GM18870 (cell line): ENCODE data around the gene ATP8A2.

Experiments used
- ATAC-seq: cut with Tn5 transposase; IDR thresholded peaks from one replicate; pipeline ENCODE4 v1.9.1; 2021; ENCODE audit warnings: moderate library complexity; ENCODE audit not compliant: unreplicated experiment

ATP8A2 gene

GRCh38 chr13:25987987-25988386 is 616.2 kb downstream of the ATP8A2 start:
- ATAC-seq, result no peak

DNA sequence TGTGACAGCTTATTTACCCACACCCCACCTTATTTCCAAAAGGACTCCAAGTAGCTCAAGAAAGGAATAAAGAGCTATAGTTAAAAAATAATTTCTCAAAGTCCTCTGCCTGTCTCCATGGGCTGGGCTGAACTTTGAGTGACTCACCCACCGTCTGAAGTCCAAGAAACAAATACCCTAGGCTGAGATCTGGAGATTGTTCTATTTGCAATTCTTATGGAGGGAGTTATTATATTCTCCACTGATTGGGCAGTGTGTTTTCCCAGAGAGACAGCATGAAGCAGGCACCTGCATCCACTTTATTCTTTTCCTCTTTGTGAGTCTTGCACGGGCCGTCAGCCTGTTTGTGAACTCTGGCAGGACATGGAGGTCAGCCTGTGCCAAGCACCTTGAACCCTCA is 616.9 kb downstream of the ATP8A2 start:
- no peak for ATAC-seq

DNA sequence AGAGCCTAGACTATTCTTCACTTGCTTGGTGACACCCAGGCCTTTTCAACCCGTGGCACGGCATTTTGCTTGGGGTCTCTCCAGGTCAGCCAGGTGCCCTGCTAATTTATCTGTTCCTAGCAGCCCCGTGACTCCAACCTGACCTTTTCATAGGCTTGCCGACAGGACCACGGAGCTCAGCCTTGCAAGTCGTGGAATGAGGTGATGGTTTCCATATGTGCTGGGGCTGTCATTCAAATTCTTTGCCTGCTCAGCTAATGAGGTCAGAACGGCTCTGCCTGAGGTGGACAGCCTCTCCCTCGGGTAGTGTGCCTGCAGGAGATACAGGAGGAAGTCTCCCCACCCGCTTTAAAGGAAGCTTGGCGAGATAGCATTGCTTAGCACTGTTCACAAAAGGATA is 619.0 kb downstream of the ATP8A2 start:
- no peak for ATAC-seq

GRCh38 chr13:25992076-25992475 is 620.3 kb downstream of the ATP8A2 start:
- no peak for ATAC-seq

- ATAC-seq, result no peak
Observed at GRCh38 chr13:26007261-26008125, 635.7 kb downstream of the ATP8A2 start.

DNA sequence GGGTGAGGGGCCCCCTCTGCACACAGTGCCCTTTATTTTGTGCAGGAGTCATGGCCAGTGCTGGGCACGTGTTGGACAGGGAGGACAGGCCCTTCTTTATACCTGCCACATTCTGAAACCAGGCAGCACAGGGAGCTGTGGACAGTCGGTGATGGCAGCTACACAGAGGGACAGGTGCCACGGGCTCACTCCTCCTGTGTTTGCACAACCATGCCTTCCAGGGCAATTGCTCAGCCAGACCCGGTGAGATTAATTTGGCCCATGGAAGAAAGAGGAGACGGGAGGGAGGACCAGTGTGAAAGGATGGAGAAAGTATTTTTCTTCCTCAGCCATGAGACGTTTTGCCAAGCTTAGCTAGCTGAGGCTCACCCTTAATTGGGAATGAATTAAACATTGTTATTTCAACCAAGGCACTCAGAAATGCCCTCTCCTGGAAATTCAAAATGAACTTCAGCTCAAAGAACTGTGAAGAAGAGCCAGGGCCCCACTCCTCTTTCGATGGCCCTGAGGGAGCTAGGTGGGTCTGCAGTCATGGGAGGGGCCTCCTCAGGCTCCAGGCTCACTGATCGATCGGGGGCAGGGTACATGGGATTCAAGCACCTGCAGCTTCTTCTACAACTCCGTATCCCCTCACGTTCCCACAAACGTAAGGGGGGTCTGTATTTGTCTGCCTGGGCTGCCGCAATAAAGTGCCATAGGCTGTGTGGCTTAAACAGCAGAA is 638.9 kb downstream of the ATP8A2 start:
- no peak for ATAC-seq

GRCh38 chr13:26011208-26011573 is 639.4 kb downstream of the ATP8A2 start:
- ATAC-seq, result no peak

- ATAC-seq, result no peak
Observed at GRCh38 chr13:26011996-26012821, 640.4 kb downstream of the ATP8A2 start.

GRCh38 chr13:26012995-26013394 is 641.2 kb downstream of the ATP8A2 start:
- no peak for ATAC-seq

GRCh38 chr13:26015271-26016125 is 643.7 kb downstream of the ATP8A2 start:
- no peak for ATAC-seq

DNA sequence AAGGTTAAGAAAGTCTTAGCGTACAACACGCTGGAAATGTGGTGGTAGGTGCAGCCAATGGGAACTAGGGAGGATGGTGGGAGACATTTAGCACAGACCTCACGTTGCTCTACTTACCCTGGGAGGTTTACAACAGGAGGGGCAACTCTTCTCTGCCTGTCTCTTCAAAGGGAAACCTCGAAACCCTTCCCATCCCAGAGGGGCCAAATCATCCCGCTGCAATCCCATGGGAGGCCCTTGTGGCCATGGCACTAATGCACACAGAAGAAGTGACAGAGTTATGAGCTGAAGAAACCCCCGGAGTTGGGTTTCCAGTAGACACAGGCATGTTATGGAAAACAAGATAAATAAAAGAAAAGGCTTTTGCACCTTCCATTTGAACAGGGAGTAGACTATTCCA is 644.4 kb downstream of the ATP8A2 start:
- no peak for ATAC-seq

GRCh38 chr13:26017196-26017921 is 645.6 kb downstream of the ATP8A2 start:
- no peak for ATAC-seq

GRCh38 chr13:26017932-26018665 is 646.3 kb downstream of the ATP8A2 start:
- ATAC-seq, result no peak

GRCh38 chr13:26019251-26019650 is 647.5 kb downstream of the ATP8A2 start:
- ATAC-seq, result no peak

GRCh38 chr13:26019881-26020870 is 648.4 kb downstream of the ATP8A2 start:
- ATAC-seq, result no peak

DNA sequence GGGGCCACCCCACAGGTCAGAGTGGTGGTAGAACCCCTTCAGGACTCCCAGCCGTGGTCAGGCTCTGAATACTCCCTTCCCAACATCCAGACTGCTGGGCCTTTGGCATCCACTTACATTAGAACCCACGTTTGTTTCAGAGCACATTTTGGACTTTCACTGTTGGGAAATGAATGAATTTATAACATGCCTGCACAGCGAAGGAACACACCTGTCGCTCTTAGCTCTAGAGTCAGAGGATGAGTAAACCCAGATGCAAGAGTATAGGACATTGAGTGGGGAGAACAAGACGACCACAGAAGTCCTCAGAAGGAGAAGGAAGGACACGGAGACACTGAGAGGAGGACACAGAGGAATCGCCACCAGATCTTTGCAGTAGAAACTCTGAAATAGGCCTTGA is 649.1 kb downstream of the ATP8A2 start:
- ATAC-seq, result no peak

DNA sequence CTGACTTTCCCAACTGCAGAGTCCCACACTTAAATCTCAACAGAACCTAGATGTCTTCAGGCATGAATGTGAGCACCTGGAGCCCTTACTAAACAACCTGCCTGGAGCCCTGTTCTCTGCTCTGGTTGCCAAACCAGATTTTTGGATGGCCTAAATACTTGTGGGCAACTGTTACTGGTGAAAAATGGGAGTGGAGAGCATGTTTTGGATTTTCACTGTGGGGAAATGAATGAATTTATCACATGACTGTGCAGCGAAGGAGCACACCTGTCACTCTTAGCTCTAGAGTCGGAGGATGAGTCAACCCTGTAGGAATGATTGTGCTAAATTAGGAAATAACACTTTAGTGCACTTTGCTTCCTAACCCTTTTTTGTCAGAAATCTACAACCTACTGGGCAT is 649.7 kb downstream of the ATP8A2 start:
- ATAC-seq, result no peak

GRCh38 chr13:26021956-26022355 is 650.2 kb downstream of the ATP8A2 start:
- no peak for ATAC-seq
